Fibroblast of skin of right biceps (primary cell): ENCODE results near the gene ACTRT2.

ENCODE experiments used
- DNase-seq: peaks from one replicate; pipeline ENCODE4 v3.0.0-alpha.2; 2013

ACTRT2 gene

GRCh38 chr1:3070644-3071564 is 49.6 kb downstream of the ACTRT2 start:
- DNase-seq: no peak

- DNase-seq: no peak
These were observed 50.5 kb downstream of the ACTRT2 start for GRCh38 chr1:3071565-3072390.
